Measurements from ENCODE around the gene TRIM62.

DNA sequence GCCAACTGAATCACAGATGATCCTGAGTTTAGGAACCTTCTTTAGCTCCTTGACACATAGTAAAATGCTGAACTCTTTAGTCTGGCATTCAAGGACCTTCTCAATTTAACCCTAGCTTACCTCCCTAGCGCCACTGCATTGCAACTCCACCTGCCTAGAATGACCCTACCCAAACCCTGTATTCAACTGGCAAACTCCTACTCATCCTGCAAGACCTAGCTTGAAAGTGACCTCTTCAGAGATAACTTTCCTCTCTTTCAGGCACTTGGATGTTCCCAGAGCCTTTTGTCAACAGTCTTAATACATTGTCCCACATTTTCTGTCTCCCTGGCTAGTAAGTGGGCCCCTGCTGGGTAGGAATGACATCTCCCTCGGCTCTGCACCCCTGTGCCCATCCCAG lies 19.7 kb downstream of the TRIM62 start:
- TF ChIP-seq, protein P1, sequence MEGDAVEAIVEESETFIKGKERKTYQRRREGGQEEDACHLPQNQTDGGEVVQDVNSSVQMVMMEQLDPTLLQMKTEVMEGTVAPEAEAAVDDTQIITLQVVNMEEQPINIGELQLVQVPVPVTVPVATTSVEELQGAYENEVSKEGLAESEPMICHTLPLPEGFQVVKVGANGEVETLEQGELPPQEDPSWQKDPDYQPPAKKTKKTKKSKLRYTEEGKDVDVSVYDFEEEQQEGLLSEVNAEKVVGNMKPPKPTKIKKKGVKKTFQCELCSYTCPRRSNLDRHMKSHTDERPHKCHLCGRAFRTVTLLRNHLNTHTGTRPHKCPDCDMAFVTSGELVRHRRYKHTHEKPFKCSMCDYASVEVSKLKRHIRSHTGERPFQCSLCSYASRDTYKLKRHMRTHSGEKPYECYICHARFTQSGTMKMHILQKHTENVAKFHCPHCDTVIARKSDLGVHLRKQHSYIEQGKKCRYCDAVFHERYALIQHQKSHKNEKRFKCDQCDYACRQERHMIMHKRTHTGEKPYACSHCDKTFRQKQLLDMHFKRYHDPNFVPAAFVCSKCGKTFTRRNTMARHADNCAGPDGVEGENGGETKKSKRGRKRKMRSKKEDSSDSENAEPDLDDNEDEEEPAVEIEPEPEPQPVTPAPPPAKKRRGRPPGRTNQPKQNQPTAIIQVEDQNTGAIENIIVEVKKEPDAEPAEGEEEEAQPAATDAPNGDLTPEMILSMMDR (optimal IDR thresholded peaks at IDR 0.05 in 1 of 3, IDR thresholded peaks at IDR 0.05 in 1 of 3, conservative IDR thresholded peaks at IDR 0.05 in 1 of 3; ENCODE audit: extremely low read depth in 1 of 3, insufficient read depth in 2 of 3, low read length in 3 of 3): no peak
- no peak for TF ChIP-seq EZH2 (IDR thresholded peaks at IDR 0.05; ENCODE audit: low read length)
